Dermis blood vessel endothelial cell (primary cell): ENCODE results near the gene STK11. TPM values are rescaled to one million over a fixed set of nuclear protein-coding genes. Genes with fewer than 3 reads are reported as not detected.

Source experiments
- DNase-seq: peaks from one replicate; pipeline ENCODE4 v3.0.0; 2010
- total RNA-seq: library from RNA; depleted of rRNA; stranded (reverse); fragments of >200 nt; gene quantifications from 2 replicates; pipeline ENCODE4 v1.2.3, GENCODE V29; 2014

Gene STK11
- total RNA-seq, 1 donor from 2014 or later: 108 TPM

GRCh38 chr19:1251330-1252220 lies 46.0 kb downstream of the STK11 start:
- peak; percentile 77 for DNase-seq

DNA sequence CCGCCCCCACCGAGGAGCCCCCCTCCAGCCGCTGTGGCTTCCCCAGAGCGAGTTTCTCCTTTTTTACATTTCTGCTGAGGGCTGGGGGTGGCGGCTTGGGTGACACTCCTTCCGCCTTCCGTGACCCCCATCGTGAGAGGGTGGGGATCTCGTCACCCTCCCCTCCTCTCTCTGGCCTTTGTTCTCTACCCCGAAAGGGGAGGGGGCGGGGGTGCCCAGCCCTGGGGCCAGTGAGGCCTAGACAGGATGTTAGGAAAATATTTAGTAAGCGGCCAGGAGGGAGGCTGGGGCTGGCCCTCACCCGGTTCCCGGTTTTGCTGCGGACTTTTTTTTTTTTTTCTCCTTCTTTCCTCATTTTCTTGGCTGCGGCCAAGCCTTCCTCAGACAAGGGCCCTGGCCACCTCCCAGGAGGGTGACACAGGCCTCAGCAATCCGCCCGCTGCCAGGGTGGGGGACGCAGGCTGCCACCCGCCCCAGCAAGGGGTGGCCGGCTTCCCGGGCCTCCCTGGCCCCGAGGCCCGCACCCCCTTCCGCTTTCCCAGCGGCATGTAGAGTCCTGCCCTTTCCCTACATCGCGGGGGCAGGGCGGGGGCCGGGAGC lies 46.7 kb downstream of the STK11 start:
- peak; percentile 86 for DNase-seq

- DNase-seq: peak; percentile 89
Observed at GRCh38 chr19:1252821-1253513, 47.4 kb downstream of the STK11 start.

GRCh38 chr19:1253514-1254080 lies 48.0 kb downstream of the STK11 start:
- DNase-seq: no peak

- no peak for DNase-seq
Observed at GRCh38 chr19:1254081-1254527, 48.5 kb downstream of the STK11 start.

GRCh38 chr19:1254530-1255185 lies 49.1 kb downstream of the STK11 start:
- DNase-seq: no peak

GRCh38 chr19:1255186-1256161 lies 49.9 kb downstream of the STK11 start:
- DNase-seq: no peak

DNA sequence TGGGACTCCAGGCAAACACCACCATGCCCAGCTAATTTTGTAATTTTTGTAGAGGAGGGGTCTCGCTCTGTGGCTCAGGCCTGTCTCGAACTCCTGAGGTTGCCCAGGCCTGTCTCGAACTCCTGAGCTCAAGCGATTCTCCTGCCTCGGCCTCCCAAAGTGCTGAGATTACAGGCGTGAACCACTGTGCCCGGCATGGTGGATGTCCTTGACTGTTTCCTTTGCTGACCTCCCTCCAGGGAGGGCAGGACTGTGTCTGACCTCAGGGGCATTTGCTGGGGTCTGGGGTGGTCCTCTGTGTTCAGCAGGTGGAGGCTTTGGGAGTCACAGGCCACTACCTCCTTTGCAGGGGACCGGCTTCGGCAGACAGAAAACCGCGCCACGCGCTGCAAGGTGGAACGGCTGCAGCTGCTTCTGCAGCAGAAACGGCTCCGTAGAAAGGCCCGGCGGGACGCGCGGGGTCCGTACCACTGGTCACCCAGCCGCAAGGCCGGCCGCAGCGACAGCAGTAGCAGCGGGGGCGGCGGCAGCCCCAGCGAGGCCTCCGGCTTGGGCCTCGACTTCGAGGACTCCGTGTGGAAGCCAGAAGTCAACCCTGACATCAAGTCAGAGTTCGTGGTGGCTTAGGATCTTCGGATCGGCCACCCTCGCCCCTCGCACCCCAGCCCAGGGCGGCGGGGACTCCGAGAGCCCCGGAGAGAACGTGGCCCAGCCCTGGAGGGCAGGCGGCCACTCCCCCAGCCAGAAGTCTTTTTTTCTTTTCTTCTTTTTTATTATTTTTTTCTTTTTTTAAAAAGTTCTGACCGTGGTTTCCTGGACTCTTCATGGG lies 51.3 kb downstream of the STK11 start:
- no peak for DNase-seq

GRCh38 chr19:1257475-1258162 lies 52.0 kb downstream of the STK11 start:
- no peak for DNase-seq

DNA sequence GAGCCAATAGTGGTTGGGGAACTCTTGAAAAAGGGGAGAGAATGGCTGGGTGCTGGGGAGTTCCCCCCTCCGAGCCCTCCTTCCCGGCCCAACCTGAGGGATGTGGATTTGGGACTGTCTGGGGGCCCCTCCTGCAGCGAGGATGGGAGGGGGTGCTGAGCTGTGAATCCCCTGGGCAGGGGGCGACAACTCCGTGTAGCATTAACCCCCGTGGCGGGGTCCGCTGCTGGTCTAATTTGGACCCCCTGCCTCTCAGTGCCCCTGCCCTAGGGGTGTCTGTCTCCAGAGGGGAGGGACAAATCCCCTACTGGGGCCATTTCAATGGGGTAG lies 52.5 kb downstream of the STK11 start:
- DNase-seq: no peak

DNA sequence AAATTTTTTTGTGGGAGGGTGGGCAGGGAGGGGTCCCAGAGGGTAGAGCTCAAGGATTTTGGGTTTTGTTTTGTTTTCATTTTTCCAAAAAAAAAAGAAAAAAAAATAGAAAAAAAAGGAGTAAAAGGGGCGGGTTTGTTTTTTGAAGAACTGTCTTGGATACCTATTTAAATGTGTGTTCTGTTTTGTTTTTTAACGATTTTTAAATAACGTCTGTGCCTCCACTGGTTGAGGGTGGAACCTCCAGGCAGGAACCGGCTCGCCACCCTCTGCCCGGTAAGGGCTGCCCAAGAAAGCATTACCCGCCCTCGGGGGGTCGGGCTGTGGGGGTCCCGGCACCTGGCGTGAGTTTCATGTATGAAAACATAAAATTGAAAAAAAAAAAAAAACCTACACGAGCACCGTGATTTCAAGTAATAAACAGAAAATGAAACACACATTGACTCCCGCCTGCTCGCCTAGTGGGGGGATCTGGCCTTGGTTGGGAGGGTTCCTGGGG lies 53.2 kb downstream of the STK11 start:
- DNase-seq: no peak

GRCh38 chr19:1259206-1259875 lies 53.8 kb downstream of the STK11 start:
- DNase-seq: peak; percentile 72

GRCh38 chr19:1259876-1260748 lies 54.5 kb downstream of the STK11 start:
- DNase-seq: no peak

DNA sequence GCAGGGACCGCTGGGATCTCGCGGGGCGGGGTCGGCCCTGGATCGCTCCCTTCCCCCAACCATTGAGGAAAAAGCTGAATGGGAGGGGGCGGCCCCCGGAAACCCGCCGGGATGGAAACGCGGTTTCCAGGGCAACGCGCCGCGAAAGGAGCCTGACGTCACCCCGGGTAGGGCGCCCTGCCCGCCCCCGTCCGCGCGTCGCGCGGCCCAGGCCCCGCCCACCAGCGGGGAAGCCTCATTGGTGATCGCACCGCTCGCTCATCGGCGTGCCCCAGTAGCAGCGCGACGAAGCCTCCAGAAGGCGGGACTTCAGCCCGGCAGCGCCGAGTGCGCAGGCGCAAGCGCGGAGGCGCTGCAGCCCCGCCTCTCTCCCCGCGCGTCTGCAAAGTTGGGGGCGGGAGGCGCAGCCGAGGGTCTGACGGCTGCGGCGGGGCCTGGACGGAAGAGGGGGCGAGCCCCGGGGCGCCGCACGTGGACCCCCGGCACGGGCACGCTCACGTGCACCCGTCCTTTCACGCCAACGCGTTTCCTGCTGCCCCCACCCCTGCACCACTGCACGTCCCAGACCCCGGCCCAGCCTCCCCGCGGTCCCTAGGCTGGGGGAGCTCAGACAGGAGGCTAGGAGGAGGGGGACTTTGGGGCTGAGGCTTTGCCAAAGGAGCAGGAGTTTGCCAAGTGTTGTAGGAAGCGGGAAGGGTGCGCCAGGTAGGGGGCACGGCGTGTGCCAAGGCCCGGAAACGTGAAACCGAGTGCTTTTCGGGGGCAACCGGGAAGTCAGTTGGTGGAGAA lies 55.4 kb downstream of the STK11 start:
- DNase-seq: peak; percentile 98

DNA sequence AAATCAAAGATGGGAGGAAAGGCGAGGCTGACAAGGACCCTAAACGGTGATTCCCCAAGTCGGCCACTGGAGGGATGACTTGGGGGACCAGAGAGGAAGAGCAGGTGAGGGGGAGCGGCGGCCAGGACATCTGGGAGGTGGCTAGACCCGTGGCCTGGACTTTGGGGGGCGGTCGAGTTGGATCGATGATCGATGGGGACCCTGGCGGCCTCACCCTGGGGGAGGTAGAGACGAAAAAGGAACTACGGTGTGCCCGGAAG lies 55.9 kb downstream of the STK11 start:
- no peak for DNase-seq

- no peak for DNase-seq
Observed at GRCh38 chr19:1261798-1262622, 56.4 kb downstream of the STK11 start.
